B cell (primary cell): Measurements from ENCODE around the gene XRCC4. TPM values are rescaled to one million over a fixed set of nuclear protein-coding genes. Genes with fewer than 3 reads are reported as not detected.

ENCODE experiments used
- ATAC-seq: fragments of 200-7000 bp; cut with Tn5 transposase; one replicate; pipeline ENCODE4 v1.10.0; 2021; ENCODE audit warnings: low read depth, mild to moderate bottlenecking, moderate number of reproducible peaks, moderate library complexity
- CTCF ChIA-PET: fragments of 350-600 bp; sonication (Branson Sonifier 250); formaldehyde crosslinking; loops from one replicate; lab custom pipeline; 2021; ENCODE audit warnings: antibody characterized with exemption, inconsistent platforms; lab: Charles Lee
- POLR2A ChIA-PET: fragments of 350-600 bp; sonication (Branson Sonifier 250); formaldehyde crosslinking; loops from one replicate; lab custom pipeline; 2021; ENCODE audit warnings: antibody characterized with exemption; lab: Charles Lee
- DNase-seq: peaks from one replicate; pipeline ENCODE4 v3.0.0; 2013
- H2AFZ ChIP-seq: 2 replicates; pipeline ENCODE4 v1.6.1; 2012; ENCODE audit warnings: mild to moderate bottlenecking, low read depth, low read length; ENCODE audit not compliant: insufficient read depth, poor library complexity, severe bottlenecking
- H3K27ac ChIP-seq, 2 donors: 1 replicate in 1 of 2; 2 replicates in 1 of 2; pipeline ENCODE4 v1.5.1; 2012 to 2013; ENCODE audit warnings: low read length in 2 of 2, mild to moderate bottlenecking in 2 of 2, moderate library complexity in 1 of 2
- H3K27me3 ChIP-seq, 4 experiments: fragments of 200-600 bp in 1 of 4; sonication (generic) in 1 of 4; replicated peaks in 1 of 4; 1 replicate in 2 of 4; 2 replicates in 2 of 4; pipeline versions ENCODE4 v1.6.1 to v1.7.0; 2013 to 2016; ENCODE audit warnings: low read length in 3 of 4, mild to moderate bottlenecking in 2 of 4, mixed read lengths in 1 of 4, moderate library complexity in 1 of 4; ENCODE audit not compliant: insufficient read depth in 4 of 4, control insufficient read depth in 3 of 4; ENCODE audit errors: control extremely low read depth in 1 of 4
- H3K36me3 ChIP-seq, 2 experiments: replicated peaks in 1 of 2; 1 replicate in 1 of 2; 2 replicates in 1 of 2; pipeline versions ENCODE4 v1.6.1 to v1.7.1; 2013; ENCODE audit warnings: low read length in 1 of 2; ENCODE audit not compliant: insufficient read depth in 2 of 2, control insufficient read depth in 1 of 2; ENCODE audit errors: control extremely low read depth in 1 of 2, extremely low read depth in 1 of 2
- H3K4me1 ChIP-seq, 2 donors: fragments of 200-600 bp in 1 of 2; sonication (generic) in 1 of 2; 1 replicate in 1 of 2; 2 replicates in 1 of 2; pipeline versions ENCODE4 v1.5.1 to v1.6.1; 2013 to 2017; ENCODE audit warnings: low read length in 2 of 2; ENCODE audit not compliant: control insufficient read depth in 2 of 2, insufficient read depth in 2 of 2
- H3K4me2 ChIP-seq: replicated peaks from 2 replicates; pipeline ENCODE3; 2012; ENCODE audit warnings: mild to moderate bottlenecking, low read depth, low read length; ENCODE audit not compliant: poor library complexity, severe bottlenecking
- H3K4me3 ChIP-seq, 5 experiments: fragments of 200-600 bp in 1 of 5; sonication (generic) in 1 of 5; 1 replicate in 3 of 5; 2 replicates in 2 of 5; pipeline versions ENCODE4 v1.5.1 to v1.7.0; 2011 to 2016; ENCODE audit warnings: low read length in 4 of 5, mild to moderate bottlenecking in 4 of 5, low read depth in 2 of 5, control low read depth in 1 of 5, moderate library complexity in 1 of 5; ENCODE audit not compliant: insufficient read depth in 1 of 5; ENCODE audit errors: control extremely low read depth in 1 of 5, extremely low read depth in 1 of 5
- H3K79me2 ChIP-seq: fragments of 200-600 bp; sonication (generic); one replicate; pipeline ENCODE4 v1.6.0; 2016; ENCODE audit warnings: low read length; ENCODE audit not compliant: control insufficient read depth, insufficient read depth
- H3K9ac ChIP-seq: fragments of 200-600 bp; sonication (generic); 2 replicates; pipeline ENCODE4 v1.6.1; 2017; ENCODE audit warnings: mild to moderate bottlenecking, low read length, moderate library complexity
- H3K9me3 ChIP-seq, 3 donors: one replicate each; pipeline versions ENCODE4 v1.6.1 to v1.7.1; 2013; ENCODE audit warnings: low read length in 2 of 3; ENCODE audit not compliant: control insufficient read depth in 2 of 3, insufficient read depth in 1 of 3; ENCODE audit errors: control extremely low read depth in 1 of 3
- H4K20me1 ChIP-seq: 2 replicates; pipeline ENCODE4 v1.6.0; 2012; ENCODE audit warnings: mild to moderate bottlenecking, low read length; ENCODE audit not compliant: insufficient read depth, control insufficient read depth, poor library complexity, severe bottlenecking
- H3K27ac Mint-ChIP-seq: one replicate; pipeline ENCODE4 v1.8.0; 2021; ENCODE audit warnings: mixed read lengths
- H3K27me3 Mint-ChIP-seq: one replicate; pipeline ENCODE4 v1.8.0; 2021; ENCODE audit warnings: mixed read lengths
- H3K4me1 Mint-ChIP-seq: one replicate; pipeline ENCODE4 v1.8.0; 2021; ENCODE audit warnings: mixed read lengths
- H3K4me3 Mint-ChIP-seq: one replicate; pipeline ENCODE4 v1.8.0; 2021; ENCODE audit warnings: mixed read lengths
- H3K9me3 Mint-ChIP-seq: one replicate; pipeline ENCODE4 v1.8.0; 2022; ENCODE audit warnings: mixed read lengths; ENCODE audit not compliant: insufficient read depth
- CTCF ChIP-seq: fragments of 200-600 bp; IDR thresholded peaks from one replicate; pipeline ENCODE4 v1.8.0; 2022; ENCODE audit warnings: antibody characterized with exemption, mild to moderate bottlenecking
- EZH2 ChIP-seq: IDR thresholded peaks from 2 replicates; pipeline ENCODE4 v1.6.1; 2012; ENCODE audit warnings: borderline replicate concordance, low read depth, mild to moderate bottlenecking, moderate library complexity, low read length; ENCODE audit not compliant: insufficient read depth, poor library complexity, severe bottlenecking
- WGBS: methylation state at CpG from one replicate; pipeline ENCODE4 v1.1.5; 2013; ENCODE audit warnings: missing lambda C conversion rate; ENCODE audit not compliant: insufficient coverage; 5-methylcytosine and 5-hydroxymethylcytosine counted together
- intact Hi-C: fragments of 100-400 bp; cut with micrococcal nuclease; formaldehyde crosslinking; loops from one replicate; pipeline ENCODE4 v1.10.0; 2022
- polyA plus RNA-seq: library from polyadenylated mRNA; depleted of rRNA; stranded (reverse); fragments of >200 nt; gene quantifications from 2 replicates; pipeline ENCODE4 v1.2.3, GENCODE V29; 2012
- total RNA-seq, 2 donors: library from RNA; stranded (reverse); fragments of 120-200 nt in 1 of 2; gene quantifications; 1 replicate in 1 of 2; 2 replicates in 1 of 2; pipeline versions ENCODE4 v1.2.3 to v1.2.4, GENCODE V29; 2013 to 2022

Gene XRCC4
- total and polyA plus RNA-seq, 2 donors (not counting 1 experiment from before 2014, with no cell fraction given): 1.3 to 7.7 TPM

- WGBS: 92% methylated on average over 2 of the region's 6 CpGs
Measured at GRCh38 chr5:83345423-83345822, 268.1 kb downstream of the XRCC4 start.

GRCh38 chr5:83348281-83348780, 271.0 kb downstream of the XRCC4 start:
- Histone ChIP-seq H3K79me2 (no peaks in the 10 kb centered on the region), H3K9ac (no peak overlapping the region), H3K9me3 (peaks cover 1 to 27% (median 14%) of the 10 kb centered on the region in 3 donors), H3K4me1 (no peaks in the 10 kb centered on the region), H3K27ac (no peak overlapping the region), H3K4me3 (no peak overlapping the region), H2AFZ (no peak overlapping the region), H3K4me2 (no peak overlapping the region), H3K36me3 (no peaks in the 10 kb centered on the region), H4K20me1 (no peaks in the 10 kb centered on the region), H3K27me3 (no peaks in the 10 kb centered on the region)
- TF ChIP-seq EZH2 (no peak), CTCF (no peak)
- 100% methylated on average over 2 of the region's 2 CpGs for WGBS
- Mint-ChIP-seq H3K27me3 (no peaks in the 10 kb centered on the region), H3K4me1 (no peaks in the 10 kb centered on the region), H3K4me3 (no peak overlapping the region), H3K27ac (no peak overlapping the region), H3K9me3 (peaks cover 28% of the 10 kb centered on the region)
- no peak for DNase-seq
- POLR2A ChIA-PET: no interaction called here
- CTCF ChIA-PET: no interaction called here
- intact Hi-C loops: no loop called here
- ATAC-seq: no peak

More at GRCh38 chr5:83345423-83345822, 268.1 kb downstream of the XRCC4 start:
- intact Hi-C loops: no loop called here
- Histone ChIP-seq H3K79me2 (no peaks in the 10 kb centered on the region), H3K4me1 (no peaks in the 10 kb centered on the region), H3K4me3 (no peak overlapping the region), H3K27me3 (no peaks in the 10 kb centered on the region), H3K4me2 (no peak overlapping the region), H3K36me3 (no peaks in the 10 kb centered on the region), H3K9me3 (peaks cover 1 to 23% (median 14%) of the 10 kb centered on the region in 3 donors), H4K20me1 (no peaks in the 10 kb centered on the region), H3K27ac (no peak overlapping the region), H3K9ac (no peak overlapping the region), H2AFZ (no peak overlapping the region)
- Mint-ChIP-seq H3K4me3 (no peak overlapping the region), H3K9me3 (peaks cover 23% of the 10 kb centered on the region), H3K4me1 (peaks cover 3% of the 10 kb centered on the region), H3K27me3 (no peaks in the 10 kb centered on the region), H3K27ac (no peak overlapping the region)
- TF ChIP-seq EZH2 (no peak), CTCF (no peak)
- CTCF ChIA-PET: no interaction called here
- DNase-seq: no peak
- POLR2A ChIA-PET: no interaction called here
- no peak for ATAC-seq
